ENCODE measurements around the gene CFAP100.

- TF ChIP-seq CTCF (conservative IDR thresholded peaks at IDR 0.05) (no peak), ZFX (IDR thresholded peaks at IDR 0.05) (no peak)
Measured at GRCh38 chr3:126480206-126480605, 85.5 kb downstream of the CFAP100 start.

Data from C4-2B (cell line).